ENCODE measurements around the gene NAV3. TPM values are rescaled to one million over a fixed set of nuclear protein-coding genes. Genes with fewer than 3 reads are reported as not detected.

Gene NAV3
- total and polyA plus RNA-seq, 9 of the 15 experiments (the other 6 are each of a cell fraction or from before 2014, with no cell fraction given): 0.04 TPM; not detected in 8

GRCh38 chr12:77995436-77996167, 164.9 kb downstream of the NAV3 start:
- 0% methylated on average over 2 of the region's 2 CpGs for WGBS (ENCODE audit: insufficient coverage, low coverage, missing lambda C conversion rate)
- H3K27me3 ChIP-seq (ENCODE audit: control insufficient read depth in 2 of 2, insufficient read depth in 2 of 2, low read length in 2 of 2): no peaks in the 10 kb centered on the region
- no peaks in the 10 kb centered on the region for H3K79me2 ChIP-seq (ENCODE audit: control insufficient read depth, insufficient read depth, low read length)
- in situ Hi-C loops (cut with MboI) (no loop called here), intact Hi-C loops (cut with micrococcal nuclease) (no loop called here)
- H3K9ac ChIP-seq (ENCODE audit: insufficient read depth in 1 of 2, low read depth in 2 of 2, low read length in 2 of 2): no peak overlapping the region
- ChIA-PET CTCF (ENCODE audit: low intra/inter-chr PET ratio) (no interaction called here), POLR2A (no interaction called here)
- no peaks in the 10 kb centered on the region for H4K20me1 ChIP-seq (replicated peaks; ENCODE audit: control insufficient read depth, insufficient read depth, low read length)
- H3K9me3 ChIP-seq (replicated peaks; ENCODE audit: control insufficient read depth, insufficient read depth, low read depth, low read length): no peaks in the 10 kb centered on the region
- H3K4me2 ChIP-seq (ENCODE audit: insufficient read depth, low read length): no peak overlapping the region
- DNase-seq (ENCODE audit: extremely low read depth in 1 of 4, low spot score in 3 of 4): no peak
- no peaks in the 10 kb centered on the region for H3K4me1 ChIP-seq (replicated peaks in 1 of 2; ENCODE audit: control insufficient read depth in 2 of 2, insufficient read depth in 2 of 2, low read length in 2 of 2)
- H3K36me3 ChIP-seq (ENCODE audit: control insufficient read depth, insufficient read depth, low read length): no peaks in the 10 kb centered on the region
- H3K27ac ChIP-seq (ENCODE audit: extremely low read depth, low read depth, low read length): no peak overlapping the region
- H2AFZ ChIP-seq (ENCODE audit: low read depth, low read length): no peak overlapping the region
- BruUV-seq (replicated peaks): no TSS peak
- H3K9me1 ChIP-seq (ENCODE audit: control insufficient read depth, insufficient read depth, low read length): no peaks in the 10 kb centered on the region
- FAIRE-seq: no peak
- ATAC-seq: no peak
- H3K4me3 ChIP-seq: no peak overlapping the region
- TF ChIP-seq HDAC3 (IDR thresholded peaks at IDR 0.05; ENCODE audit: borderline replicate concordance, partially characterized antibody) (no peak), KHSRP (IDR thresholded peaks at IDR 0.05) (no peak), PREB (CRISPR knock-in tag; IDR thresholded peaks at IDR 0.05) (no peak), TEAD2 (tag; IDR thresholded peaks at IDR 0.05) (no peak), ZNF23 (CRISPR knock-in tag; IDR thresholded peaks at IDR 0.05) (no peak), EWSR1 (IDR thresholded peaks at IDR 0.05; ENCODE audit: borderline replicate concordance, low read depth, partially characterized antibody) (no peak), YBX1 (IDR thresholded peaks at IDR 0.05) (no peak), TBL1XR1 (IDR thresholded peaks at IDR 0.05; ENCODE audit: low read length in 2 of 2) (no peak), HMGXB4 (CRISPR knock-in tag; IDR thresholded peaks at IDR 0.05) (no peak), ATF4 (CRISPR knock-in tag; IDR thresholded peaks at IDR 0.05) (no peak), HNRNPUL1 (IDR thresholded peaks at IDR 0.05; ENCODE audit: low read length) (no peak), EGR1 (conservative IDR thresholded peaks at IDR 0.05) (no peak)
